Bronchial epithelial cell (primary cell): Measurements from ENCODE around the gene SHISA9. TPM values are rescaled to one million over a fixed set of nuclear protein-coding genes. Genes with fewer than 3 reads are reported as not detected.
A peak's percentile ranks its signal among the peaks of the same experiment; 100 is the strongest.

Source experiments
- DNase-seq: peaks from one replicate; pipeline ENCODE4 v3.0.0-alpha.2; 2010; ENCODE audit warnings: low read depth
- FAIRE-seq: peaks from 2 replicates; lab custom pipeline; 2011; peaks lifted over from hg19 to GRCh38; lab: Jason Lieb, UNC
- H3K27me3 ChIP-seq: 2 replicates; pipeline ENCODE4 v1.5.1; 2011; ENCODE audit warnings: low read length; ENCODE audit not compliant: control insufficient read depth, insufficient read depth
- H3K36me3 ChIP-seq: 2 replicates; pipeline ENCODE4 v1.5.1; 2011; ENCODE audit warnings: low read length; ENCODE audit not compliant: control insufficient read depth, insufficient read depth
- H3K4me3 ChIP-seq: 2 replicates; pipeline ENCODE4 v1.5.1; 2011; ENCODE audit warnings: mild to moderate bottlenecking, low read depth, low read length, control low read depth
- CTCF ChIP-seq: IDR thresholded peaks from 2 replicates; pipeline ENCODE4 v1.5.1; 2011; ENCODE audit warnings: mild to moderate bottlenecking, moderate library complexity, low read length, control low read depth, inconsistent platforms; ENCODE audit not compliant: insufficient read depth, severe bottlenecking
- total RNA-seq: library from RNA; depleted of rRNA; stranded (reverse); fragments of >200 nt; gene quantifications from 2 replicates; pipeline ENCODE4 v1.2.1, GENCODE V29; 2014

The SHISA9 gene
- total RNA-seq, 1 donor from 2014 or later, result under 0.01 TPM

- Histone ChIP-seq H3K36me3 (no peaks in the 10 kb centered on the region), H3K4me3 (no peak overlapping the region), H3K27me3 (no peaks in the 10 kb centered on the region)
- DNase-seq, result peak; percentile 5
- no peak for FAIRE-seq
- no peak for TF ChIP-seq CTCF
These were observed 135.2 kb downstream of the SHISA9 start for GRCh38 chr16:13036600-13036999.

GRCh38 chr16:13038591-13038990 lies 137.2 kb downstream of the SHISA9 start:
- H3K36me3 ChIP-seq, result no peaks in the 10 kb centered on the region
- DNase-seq (no peak), FAIRE-seq (no peak)
- TF ChIP-seq CTCF, result no peak
- no peak overlapping the region for H3K4me3 ChIP-seq
- H3K27me3 ChIP-seq, result no peaks in the 10 kb centered on the region

- no peak for TF ChIP-seq CTCF
- Histone ChIP-seq H3K27me3 (no peaks in the 10 kb centered on the region), H3K36me3 (no peaks in the 10 kb centered on the region), H3K4me3 (no peak overlapping the region)
- FAIRE-seq (no peak), DNase-seq (no peak)
These were observed 138.1 kb downstream of the SHISA9 start for GRCh38 chr16:13039526-13039925.

- DNase-seq (no peak), FAIRE-seq (no peak)
- Histone ChIP-seq H3K36me3 (no peaks in the 10 kb centered on the region), H3K27me3 (no peaks in the 10 kb centered on the region), H3K4me3 (no peak overlapping the region)
- no peak for TF ChIP-seq CTCF
These were observed 139.8 kb downstream of the SHISA9 start for GRCh38 chr16:13041180-13041579.

GRCh38 chr16:13041646-13042290 lies 140.4 kb downstream of the SHISA9 start:
- Histone ChIP-seq H3K4me3 (no peak overlapping the region), H3K36me3 (no peaks in the 10 kb centered on the region), H3K27me3 (no peaks in the 10 kb centered on the region)
- TF ChIP-seq CTCF, result no peak
- DNase-seq (no peak), FAIRE-seq (no peak)

- Histone ChIP-seq H3K4me3 (no peak overlapping the region), H3K36me3 (no peaks in the 10 kb centered on the region), H3K27me3 (no peaks in the 10 kb centered on the region)
- no peak for TF ChIP-seq CTCF
- DNase-seq, result no peak
- FAIRE-seq, result no peak
These were observed 140.9 kb downstream of the SHISA9 start for GRCh38 chr16:13042291-13042685.
